Nucleus accumbens (tissue), 56 donors: ENCODE measurements around the gene CAPZA2.
"Not testable (repeated sequence)": the region's sequence is repeated elsewhere in the genome, so short reads cannot be mapped to it uniquely, and the experiment has no call there.

Source experiments
- DNase-seq, 56 donors: peaks; one replicate each; lab custom pipeline; 2025; lab: John Stamatoyannopoulos, UW

Gene CAPZA2

DNA sequence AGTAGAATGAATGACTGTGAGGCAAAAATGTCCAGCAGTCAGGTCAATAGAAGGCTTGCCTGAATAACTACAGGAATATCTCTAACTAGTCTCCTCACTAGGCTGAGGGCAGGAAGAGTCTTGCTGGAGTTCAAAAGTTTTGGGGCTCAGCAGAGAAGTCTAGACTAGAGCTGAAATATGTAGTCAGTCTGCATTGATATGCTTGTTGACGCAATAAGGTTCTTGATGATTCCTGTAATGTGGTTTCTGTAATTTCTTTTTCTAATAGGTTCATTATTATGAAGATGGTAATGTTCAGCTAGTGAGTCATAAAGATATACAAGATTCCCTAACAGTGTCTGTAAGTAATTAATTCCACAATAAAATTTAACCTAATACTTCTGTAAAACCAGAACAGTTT lies 49.4 kb downstream of the CAPZA2 start:
- no peak for DNase-seq

DNA sequence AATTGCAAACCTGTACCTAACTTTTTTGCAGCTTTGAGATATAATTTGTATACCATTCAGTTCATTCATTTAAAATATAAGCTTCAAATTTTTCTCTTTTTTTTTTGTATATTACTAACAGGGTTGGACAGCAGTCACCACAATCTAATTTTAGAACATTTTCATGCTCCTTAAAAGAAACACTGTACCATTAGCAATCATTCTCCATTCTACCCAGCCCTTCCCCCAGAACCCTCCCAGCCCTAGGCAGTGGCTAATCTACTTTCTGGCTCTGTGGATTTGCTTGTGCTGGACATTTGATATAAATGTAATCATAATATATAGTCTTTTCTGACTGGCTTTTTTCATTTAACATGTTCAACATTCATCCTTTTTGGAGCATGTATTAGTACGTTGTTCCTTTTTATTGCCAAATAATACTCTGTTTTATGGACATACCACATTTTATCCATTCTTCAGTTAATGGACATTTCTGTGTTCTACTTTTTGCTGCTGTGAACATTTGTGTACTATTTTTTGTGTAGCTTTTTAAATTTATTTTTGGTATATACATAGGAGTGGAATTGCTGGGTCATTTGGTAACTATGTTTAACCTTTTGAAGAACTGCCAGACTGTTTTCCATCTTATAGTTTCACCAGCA lies 50.0 kb downstream of the CAPZA2 start:
- DNase-seq, result no peak

DNA sequence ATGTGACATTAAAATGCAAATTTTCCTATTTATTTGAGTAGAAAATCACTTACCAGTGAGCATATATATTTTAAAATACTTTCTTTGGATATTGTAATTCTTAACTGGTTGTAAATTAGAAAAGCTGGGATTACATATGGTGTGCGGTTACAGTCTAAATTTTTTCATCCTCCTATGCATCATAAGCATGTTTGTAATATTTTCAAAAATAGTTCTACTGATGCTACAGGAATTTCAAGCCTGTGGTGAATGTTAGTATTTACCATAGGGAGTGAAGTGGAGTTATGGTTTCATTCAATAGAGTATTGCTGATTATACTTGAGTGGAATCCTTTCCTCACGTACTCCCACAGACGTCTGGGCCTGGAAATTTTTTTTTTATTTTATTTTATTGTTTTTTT lies 56.3 kb downstream of the CAPZA2 start:
- DNase-seq, result no peak

DNA sequence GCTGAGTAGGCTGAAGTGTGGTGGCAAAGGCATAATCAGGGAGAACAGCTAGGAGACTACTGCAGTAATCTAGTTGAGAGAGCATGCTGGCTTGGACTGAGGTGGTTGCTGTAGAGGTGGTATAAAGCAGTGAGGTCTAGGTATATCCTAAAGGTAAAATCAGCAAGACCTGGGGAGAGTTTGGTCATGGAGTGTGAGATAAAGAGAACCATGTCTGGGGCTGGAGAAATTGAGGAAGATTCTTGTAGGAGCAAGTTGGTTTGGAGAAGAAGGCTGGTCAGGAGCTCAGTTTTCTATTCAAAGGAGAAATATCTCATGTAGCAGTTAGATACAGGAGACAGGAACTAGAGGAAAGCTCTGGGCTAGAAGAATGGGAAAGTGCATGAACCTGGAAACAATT lies 58.0 kb downstream of the CAPZA2 start:
- no peak for DNase-seq

DNA sequence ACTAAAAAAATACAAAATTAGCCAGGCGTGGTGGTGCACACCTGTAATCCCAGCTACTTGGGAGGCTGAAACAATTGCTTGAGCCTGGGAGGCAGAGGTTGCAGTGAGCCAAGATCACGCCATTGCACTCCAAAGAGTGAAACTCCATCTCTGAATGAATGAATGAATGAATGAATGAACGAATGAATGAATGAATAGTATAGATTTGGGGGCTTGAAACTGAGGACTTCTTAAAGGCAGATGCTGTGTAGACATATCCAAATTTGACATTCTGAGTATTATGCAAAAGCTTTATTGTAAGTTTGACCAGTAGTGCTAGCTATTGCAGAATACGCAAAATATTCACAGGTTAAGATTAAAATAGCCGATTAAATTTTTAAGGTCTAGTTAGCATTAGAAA lies 60.2 kb downstream of the CAPZA2 start:
- no peak for DNase-seq

DNA sequence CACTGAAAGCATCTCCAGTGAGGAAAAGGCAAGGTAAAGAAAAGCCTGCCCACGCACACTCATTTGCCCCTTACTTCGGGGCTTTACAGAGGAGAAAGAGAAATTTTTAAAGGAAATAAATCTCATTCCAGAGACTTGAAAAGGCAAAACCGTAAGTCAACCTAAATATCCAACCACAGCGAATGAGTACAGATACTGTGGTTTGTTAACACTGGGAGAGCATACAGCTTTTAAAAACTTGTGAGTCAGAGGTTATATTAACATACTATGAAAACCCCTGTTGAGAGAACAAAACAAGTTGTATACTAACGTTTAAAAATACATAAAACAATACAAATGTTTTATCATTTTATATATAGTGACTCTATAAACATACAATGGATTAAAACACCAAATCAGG lies 62.4 kb downstream of the CAPZA2 start:
- DNase-seq, result no peak

DNA sequence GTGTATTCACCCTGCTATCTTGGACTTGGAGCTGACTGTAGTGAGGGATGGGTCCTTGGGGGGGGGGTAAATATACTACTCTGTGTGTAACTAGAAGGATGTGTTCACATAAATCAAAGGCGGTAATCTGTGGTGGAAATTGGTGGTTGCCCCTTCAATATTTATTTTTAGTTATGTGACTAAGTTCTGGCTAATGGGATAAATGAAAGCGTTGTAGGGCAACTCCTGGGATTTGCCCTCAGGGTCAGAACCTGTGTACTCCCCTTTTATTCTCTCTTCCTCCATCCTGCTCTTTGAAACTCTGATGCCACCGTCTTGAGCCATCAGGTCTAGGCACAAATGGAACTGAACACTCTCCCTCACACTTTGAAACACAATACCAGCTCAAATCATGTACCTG lies 66.6 kb downstream of the CAPZA2 start:
- no peak for DNase-seq

DNA sequence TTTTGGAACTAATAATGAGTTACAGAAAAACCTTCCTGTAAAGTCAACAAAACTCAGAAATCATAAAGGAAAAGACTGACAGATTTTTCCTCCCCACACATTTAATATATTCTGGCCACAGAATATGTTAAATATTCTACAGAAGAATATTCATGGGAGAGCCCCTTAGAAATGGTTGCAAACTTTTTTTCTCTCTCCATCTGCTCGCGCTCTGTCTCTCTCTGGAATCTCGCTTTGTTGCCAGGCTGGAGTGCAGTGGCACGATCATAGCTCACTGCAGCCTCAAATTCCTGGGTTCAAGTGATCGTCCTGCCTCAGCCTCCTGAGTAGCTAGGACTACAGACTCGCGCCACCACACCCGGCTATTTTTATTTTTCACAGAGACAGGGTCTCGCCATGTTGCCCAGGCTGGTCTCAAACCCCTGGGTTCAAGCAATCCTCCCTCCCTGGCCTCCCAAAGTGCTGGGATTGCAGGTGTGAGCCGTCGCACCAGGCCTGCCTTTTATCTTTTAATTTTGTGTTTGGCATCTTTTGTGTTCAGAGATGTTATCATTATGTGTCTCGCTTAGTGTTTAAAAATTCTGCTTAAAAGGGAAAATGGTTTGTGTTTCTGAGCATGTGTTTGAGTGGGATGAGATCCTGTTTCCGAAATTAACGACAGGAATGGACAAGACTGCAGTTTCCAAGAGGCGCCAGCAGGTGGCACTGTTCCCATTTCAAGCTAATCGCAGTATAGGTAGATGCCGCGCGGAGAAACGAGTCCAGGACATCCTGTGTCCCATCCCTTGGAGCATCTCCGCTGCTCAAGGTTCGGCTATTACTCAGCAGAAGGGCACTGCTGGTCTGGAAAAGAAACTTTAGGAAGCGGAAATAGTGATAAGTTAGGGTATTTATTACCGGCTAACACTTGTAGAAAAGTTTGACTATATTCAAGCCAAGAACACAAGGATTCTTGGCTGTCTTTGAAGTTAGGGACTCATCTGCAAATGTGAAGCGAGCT lies 67.8 kb downstream of the CAPZA2 start:
- peak in 52 of 56 donors; percentile 1 to 90 (median 46) for DNase-seq

DNA sequence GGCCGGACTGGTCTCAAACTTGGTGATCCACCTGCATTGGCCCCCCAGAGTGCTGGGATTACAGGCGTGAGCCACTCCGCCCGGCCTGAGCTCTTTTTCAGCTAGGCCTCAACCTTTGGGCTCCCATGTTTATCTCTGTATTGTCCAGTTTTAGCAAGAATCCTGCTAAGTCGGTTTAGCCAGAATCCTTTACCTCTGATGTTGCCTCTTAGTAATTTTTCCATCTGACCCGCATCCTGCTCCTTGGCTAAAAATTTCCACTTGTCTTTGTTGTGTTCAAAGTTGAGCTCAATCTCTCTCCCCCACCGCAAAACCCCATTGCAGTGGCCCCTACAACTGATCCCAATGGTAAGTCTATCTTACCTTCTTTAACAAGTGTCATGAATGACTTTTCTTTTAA lies 70.2 kb downstream of the CAPZA2 start:
- DNase-seq, result no peak

DNA sequence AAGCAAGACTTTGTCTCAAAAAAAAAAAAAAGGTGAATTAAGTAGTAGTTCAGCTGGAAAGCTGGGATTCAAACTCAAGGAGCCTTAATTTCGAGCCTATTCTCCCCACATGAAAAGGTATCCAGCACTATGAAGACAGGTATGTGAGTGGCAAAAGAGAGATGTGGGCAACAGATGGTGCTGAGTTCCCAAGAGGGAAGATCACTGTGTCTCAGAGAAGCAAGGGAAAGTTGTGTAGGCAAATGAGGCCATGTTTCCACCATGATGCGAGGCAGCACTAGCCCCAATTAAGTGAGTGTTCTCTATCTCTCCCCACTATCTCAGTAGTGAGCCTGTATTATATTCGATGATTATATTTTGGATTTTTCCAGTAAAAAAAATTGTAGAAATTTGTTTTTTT lies 71.1 kb downstream of the CAPZA2 start:
- no peak for DNase-seq

DNA sequence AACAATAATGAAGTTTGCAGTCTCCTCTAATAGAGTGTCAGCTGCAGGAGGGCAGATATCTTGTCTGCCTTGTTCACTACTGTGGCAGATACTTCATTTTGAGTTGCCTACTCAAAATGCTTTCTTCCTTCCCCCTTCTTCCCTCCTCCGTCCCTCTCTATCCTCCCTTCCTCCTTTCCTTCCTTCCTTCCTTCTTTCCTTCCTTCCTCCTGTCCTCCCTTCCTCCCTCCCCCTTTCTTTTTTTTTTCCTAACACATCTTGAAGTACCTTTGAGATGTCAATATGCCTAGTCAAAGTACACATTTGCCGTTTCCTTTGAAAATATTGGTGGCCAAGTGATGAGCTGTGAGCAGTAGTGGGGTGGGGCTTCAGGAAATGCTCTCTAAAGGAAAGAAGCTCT lies 72.2 kb downstream of the CAPZA2 start:
- DNase-seq, result no peak

DNA sequence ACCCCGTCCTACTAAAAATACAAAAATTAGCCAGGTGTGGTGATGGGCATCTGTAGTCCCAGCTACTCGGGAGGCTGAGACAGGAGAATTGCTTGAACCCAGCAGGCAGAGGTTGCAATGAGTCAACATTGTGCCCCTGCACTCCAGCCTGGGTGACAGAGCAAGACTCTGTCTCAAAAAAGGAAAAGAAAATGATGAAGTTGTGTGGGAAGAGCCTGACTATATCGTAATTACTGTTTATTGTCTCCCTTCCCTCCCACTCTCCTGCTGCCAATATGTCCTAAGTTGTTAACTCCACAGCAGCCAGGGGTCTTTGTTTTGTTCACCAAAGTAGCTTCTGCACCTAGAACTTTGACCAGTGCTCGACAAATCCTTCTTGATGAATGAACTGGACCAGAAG lies 74.5 kb downstream of the CAPZA2 start:
- DNase-seq, result not testable (repeated sequence)

DNA sequence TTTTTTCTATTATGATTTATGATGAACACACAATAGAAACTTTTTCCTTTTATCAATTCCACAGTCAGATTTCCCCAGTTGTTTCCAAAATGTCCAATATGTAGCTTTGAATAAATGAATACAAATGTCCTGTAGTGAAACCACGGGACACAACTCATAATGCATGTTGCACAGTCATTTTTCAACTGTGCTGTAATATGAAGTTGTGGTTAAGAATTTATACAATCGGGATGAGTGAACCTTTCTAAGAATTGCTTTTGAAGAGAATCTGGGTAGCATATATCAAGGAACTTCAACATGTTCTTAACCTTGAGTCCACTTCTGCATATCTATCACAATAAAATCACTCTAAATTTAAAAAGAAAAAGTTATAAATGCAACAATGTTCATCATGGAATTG lies 76.3 kb downstream of the CAPZA2 start:
- no peak for DNase-seq

DNA sequence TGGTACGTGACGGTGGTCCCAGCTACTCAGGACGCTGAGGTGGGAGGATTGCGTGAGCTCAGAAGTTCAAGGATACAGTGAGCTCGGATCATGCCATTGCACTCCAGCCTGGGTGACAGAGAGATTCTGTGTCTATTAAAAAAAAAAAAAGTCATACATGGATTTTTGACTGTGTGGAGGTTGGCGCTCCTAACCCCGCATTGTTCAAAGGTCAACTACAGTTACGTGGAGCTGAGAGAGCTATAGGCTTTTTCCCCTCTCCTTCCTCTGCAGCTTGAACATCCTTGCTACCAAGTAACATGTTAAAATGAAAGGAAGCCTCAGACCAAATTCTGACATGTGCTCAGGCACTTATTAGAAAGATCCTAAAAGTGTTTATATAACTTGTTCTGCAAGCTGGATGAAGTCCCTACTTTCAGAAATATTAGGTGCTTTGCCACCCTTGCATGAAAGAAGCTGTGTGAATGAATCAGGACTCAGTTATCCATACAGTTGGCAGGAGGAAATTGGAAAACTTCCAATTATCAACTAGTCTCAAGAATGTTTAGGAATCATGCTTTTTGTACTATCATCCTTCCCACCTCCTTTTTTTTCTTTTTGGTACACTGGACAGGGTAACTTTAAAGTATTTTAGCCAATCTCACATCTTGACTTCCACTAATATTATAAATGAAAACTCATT lies 78.4 kb downstream of the CAPZA2 start:
- DNase-seq, result no peak

DNA sequence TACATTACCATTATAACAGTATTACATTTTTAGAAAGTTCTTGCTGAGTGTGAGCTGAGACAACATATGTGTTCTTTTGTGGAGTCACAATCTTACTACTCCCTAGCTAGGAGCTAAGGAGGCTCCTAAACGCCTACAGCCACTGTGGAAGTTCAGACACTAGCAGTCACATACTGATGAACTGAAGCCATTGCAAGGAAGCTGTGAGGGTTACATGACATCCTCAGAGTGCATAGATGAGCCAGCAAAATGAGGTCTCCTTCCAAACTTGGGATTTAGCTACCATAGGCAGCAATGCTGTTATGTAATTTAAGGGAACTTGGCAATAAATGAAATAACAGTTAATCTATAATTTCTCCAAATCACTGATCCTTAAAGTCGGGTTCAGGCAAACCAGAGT lies 80.1 kb downstream of the CAPZA2 start:
- no peak for DNase-seq

DNA sequence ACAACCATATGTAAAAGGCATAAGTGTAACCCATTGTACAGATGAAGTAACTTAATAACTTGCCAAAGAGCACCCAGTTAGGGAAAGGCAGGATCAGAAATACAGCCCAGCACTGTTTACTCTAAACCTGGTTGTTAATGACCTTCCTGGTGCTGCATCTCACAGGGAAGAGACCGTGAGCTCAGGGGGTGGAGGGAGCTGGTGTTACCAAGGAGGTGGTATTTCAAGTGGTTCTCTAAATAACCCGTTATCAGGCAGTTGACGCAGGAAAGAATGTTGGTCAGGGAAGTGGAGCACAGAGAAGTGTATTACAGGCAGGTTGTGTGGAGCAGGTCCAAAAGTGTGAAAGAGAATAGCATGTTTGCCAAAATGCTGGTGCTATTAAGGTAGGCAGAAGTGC lies 86.5 kb downstream of the CAPZA2 start:
- DNase-seq, result no peak

DNA sequence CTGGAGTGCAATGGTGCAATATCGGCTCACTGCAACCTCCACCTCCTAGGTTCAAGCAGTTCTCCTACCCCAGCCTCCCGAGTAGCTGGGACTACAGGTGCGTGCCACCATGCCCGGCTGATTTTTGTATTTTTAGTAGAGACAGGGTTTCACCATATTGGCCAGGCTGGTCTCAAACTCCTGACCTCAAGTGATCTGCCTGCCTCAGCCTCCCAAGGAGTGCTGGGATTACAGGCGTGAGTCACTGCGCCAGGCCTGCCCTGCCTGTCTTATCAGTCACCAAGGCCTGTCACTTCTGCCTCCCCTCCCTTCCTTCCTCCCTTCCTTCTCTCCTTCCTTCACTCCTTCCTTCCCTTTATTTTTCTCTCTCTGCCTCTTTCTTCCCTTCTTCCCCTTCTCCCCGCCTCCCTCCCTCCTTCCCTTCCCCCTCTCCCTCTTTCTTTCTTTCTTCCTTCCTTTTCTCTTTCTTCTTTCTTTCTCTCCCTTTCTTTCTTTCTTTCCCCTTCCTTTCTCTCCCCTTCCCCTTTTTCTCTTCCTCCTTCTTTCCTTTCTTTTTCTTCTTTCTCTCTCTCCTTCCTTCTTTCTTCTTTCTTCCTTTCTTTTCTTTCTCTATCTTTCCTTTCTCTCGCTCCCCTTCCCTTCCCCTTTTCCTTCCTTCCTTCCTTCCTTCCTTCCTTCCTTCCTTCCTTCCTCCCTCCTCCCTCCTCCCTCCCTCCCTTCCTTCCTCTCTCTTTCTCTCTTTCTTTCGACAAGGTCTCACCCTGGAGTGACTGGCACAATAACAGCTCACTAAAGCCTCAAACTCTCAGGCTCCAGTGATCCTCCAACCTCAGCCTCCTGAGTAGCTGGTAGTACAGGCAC lies 87.8 kb downstream of the CAPZA2 start:
- no peak for DNase-seq

DNA sequence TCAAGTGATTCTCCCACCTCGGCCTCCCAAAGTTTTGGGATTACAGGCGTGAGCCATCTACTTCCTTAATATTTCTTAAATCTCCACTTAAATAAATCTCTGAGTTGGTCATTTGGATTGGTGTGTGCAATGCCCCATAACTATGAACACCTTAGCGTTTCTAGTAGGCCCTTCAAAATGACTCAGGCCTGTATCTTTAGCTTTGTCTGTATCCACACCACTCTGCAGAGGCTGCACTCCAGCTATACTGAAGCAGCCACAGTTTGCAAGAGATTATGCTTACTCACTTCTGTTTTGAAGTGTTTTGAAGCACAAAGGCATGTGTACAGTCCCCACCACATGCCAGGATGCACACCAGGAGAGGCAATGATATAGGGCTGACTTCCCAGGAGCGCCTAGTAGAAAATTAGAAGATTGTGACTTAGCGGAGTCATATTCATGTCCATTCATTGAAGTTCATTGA lies 88.5 kb downstream of the CAPZA2 start:
- no peak for DNase-seq

DNA sequence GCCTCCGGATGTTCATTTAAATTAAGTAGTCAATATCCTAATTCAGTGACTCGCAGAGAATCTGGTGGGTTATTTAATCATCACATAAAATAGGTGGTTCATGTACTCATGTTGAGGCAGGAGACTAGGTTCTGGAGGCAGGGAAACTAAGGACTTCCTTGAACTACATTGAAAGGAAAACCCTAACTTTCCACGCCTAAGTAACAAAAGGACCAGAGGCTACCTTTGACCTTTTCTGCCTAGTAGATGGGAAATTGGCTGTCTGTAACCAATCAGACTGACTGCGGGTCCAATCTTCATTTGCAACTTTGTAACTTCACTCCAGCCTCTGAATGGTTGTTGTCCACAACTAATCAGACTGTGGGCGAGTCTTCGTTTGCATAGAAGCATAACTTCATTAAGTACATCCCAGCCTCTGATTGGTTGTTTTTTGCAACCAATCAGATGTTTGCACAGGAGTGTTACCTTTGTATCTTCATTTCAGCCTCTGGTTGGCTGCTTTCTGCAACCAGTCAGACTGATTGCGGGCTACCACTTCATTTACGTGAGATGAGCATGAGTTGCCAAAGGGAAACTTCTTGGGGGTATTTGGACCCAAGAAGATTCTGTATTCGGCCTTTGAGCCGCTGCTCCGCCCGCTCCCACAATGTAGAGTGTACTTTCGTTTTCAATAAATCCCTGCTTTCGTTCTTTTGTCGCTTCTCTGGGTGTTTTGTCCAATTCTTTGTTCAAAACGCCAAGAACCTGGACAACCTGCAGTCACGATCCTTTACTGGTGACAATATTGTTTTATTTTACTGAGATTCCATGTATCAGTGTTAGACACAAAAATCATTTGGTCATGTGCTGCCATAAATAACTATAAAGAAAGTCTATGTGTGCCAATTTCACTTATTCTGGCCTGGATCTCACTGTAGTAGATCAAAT lies 89.2 kb downstream of the CAPZA2 start:
- no peak for DNase-seq
